Measurements from ENCODE around the gene TCP11L1.

Gene TCP11L1

DNA sequence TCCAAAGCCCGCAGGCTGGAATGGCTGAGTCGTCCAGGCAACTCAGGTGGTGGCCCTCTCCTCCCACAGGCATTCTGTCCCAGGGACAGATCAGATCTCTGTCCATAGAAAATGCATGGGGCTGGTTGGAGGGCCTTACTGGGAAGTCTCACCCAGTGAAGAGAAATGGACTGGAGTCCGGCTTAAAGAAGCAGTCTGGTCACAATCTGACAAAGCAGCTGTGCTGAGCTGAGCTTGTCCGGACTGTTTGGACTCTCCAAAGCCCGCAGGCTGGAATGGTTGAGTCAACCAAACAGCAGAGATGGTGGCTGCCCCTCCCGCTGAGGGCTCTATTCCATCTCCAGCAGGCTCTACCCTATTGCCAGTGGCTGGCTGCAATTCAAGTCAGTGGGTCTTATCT, 38.1 kb upstream of the TCP11L1 start:
- Histone ChIP-seq H3K36me3 (no peaks in the 10 kb centered on the region), H3K4me1 (ENCODE audit: control insufficient read depth in 1 of 2, insufficient read depth in 1 of 2, low read depth in 1 of 2, low read length in 1 of 2) (no peaks in the 10 kb centered on the region), H3K27me3 (no peaks in the 10 kb centered on the region), H3K27ac (no peak overlapping the region), H3K4me3 (ENCODE audit: low read depth in 1 of 2, low read length in 1 of 2) (no peak overlapping the region), H3K9me3 (no peaks in the 10 kb centered on the region)
- TF ChIP-seq, protein P1, sequence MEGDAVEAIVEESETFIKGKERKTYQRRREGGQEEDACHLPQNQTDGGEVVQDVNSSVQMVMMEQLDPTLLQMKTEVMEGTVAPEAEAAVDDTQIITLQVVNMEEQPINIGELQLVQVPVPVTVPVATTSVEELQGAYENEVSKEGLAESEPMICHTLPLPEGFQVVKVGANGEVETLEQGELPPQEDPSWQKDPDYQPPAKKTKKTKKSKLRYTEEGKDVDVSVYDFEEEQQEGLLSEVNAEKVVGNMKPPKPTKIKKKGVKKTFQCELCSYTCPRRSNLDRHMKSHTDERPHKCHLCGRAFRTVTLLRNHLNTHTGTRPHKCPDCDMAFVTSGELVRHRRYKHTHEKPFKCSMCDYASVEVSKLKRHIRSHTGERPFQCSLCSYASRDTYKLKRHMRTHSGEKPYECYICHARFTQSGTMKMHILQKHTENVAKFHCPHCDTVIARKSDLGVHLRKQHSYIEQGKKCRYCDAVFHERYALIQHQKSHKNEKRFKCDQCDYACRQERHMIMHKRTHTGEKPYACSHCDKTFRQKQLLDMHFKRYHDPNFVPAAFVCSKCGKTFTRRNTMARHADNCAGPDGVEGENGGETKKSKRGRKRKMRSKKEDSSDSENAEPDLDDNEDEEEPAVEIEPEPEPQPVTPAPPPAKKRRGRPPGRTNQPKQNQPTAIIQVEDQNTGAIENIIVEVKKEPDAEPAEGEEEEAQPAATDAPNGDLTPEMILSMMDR (IDR thresholded peaks at IDR 0.05) = no peak

DNA sequence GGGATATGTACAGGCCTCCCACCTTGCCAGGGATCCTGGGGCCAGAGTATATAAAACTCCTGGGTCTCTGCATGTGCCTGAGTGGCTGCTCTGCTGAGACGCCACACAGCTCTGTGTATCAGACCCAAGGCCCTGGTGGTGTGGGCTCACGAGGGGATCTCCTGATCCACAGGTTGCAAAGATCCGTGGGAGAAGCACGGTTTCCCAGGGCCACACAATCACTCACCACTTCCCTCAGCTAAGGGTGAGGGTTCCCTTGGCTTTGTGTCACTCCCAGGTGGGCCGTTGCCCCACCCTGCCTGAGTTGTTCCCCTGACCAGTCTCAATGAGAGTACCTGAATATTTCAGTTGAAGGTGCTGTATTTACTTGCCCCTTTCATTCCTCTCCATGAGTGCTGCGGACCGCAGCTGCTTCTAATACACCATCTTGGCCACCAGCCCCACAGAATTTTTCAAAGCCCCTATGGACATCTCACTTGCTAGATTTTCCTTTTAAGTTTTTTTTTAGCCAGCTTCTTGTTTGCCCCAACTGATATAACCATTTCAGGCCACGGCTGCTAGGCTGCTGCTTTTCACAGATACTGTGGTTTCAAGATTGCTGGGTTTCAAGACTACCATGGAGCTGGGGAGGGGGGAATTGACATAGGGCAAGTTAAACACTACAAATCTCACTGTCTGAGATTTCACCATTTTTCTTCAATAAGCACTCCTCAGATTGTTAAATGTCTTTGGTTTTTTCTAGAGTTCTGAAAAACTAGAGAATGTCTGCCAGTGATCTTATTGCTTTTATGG, 37.4 kb upstream of the TCP11L1 start:
- no peaks in the 10 kb centered on the region for H3K27me3 ChIP-seq
- no peak overlapping the region for H3K27ac ChIP-seq
- no peaks in the 10 kb centered on the region for H3K4me1 ChIP-seq (ENCODE audit: control insufficient read depth in 1 of 2, insufficient read depth in 1 of 2, low read depth in 1 of 2, low read length in 1 of 2)
- TF ChIP-seq, protein P1 (IDR thresholded peaks at IDR 0.05) = no peak
- H3K9me3 ChIP-seq = no peaks in the 10 kb centered on the region
- no peak overlapping the region for H3K4me3 ChIP-seq (ENCODE audit: low read depth in 1 of 2, low read length in 1 of 2)
- no peaks in the 10 kb centered on the region for H3K36me3 ChIP-seq

GRCh38 chr11:33005175-33005574, 34.2 kb upstream of the TCP11L1 start:
- H3K4me3 ChIP-seq (ENCODE audit: low read depth in 1 of 2, low read length in 1 of 2) = no peak overlapping the region
- no peaks in the 10 kb centered on the region for H3K27me3 ChIP-seq
- no peaks in the 10 kb centered on the region for H3K36me3 ChIP-seq
- H3K9me3 ChIP-seq = no peaks in the 10 kb centered on the region
- H3K4me1 ChIP-seq (ENCODE audit: control insufficient read depth in 1 of 2, insufficient read depth in 1 of 2, low read depth in 1 of 2, low read length in 1 of 2) = no peaks in the 10 kb centered on the region
- TF ChIP-seq, protein P1 (IDR thresholded peaks at IDR 0.05) = no peak
- H3K27ac ChIP-seq = no peak overlapping the region

- Histone ChIP-seq H3K4me1 (ENCODE audit: control insufficient read depth in 1 of 2, insufficient read depth in 1 of 2, low read depth in 1 of 2, low read length in 1 of 2) (no peaks in the 10 kb centered on the region), H3K36me3 (no peaks in the 10 kb centered on the region), H3K9me3 (no peaks in the 10 kb centered on the region), H3K27ac (no peak overlapping the region), H3K27me3 (no peaks in the 10 kb centered on the region), H3K4me3 (ENCODE audit: low read depth in 1 of 2, low read length in 1 of 2) (no peak overlapping the region)
- TF ChIP-seq, protein P1 (IDR thresholded peaks at IDR 0.05) = no peak
These were observed 33.4 kb upstream of the TCP11L1 start for GRCh38 chr11:33006010-33006409.

- Histone ChIP-seq H3K9me3 (no peaks in the 10 kb centered on the region), H3K4me3 (ENCODE audit: low read depth in 1 of 2, low read length in 1 of 2) (no peak overlapping the region), H3K27me3 (peaks cover 40% of the 10 kb centered on the region), H3K4me1 (ENCODE audit: control insufficient read depth in 1 of 2, insufficient read depth in 1 of 2, low read depth in 1 of 2, low read length in 1 of 2) (peaks cover 8 to 15% of the 10 kb centered on the region in 2 experiments), H3K27ac (no peak overlapping the region), H3K36me3 (no peaks in the 10 kb centered on the region)
- TF ChIP-seq, protein P1 (IDR thresholded peaks at IDR 0.05) = no peak
These were observed 25.6 kb upstream of the TCP11L1 start for GRCh38 chr11:33013755-33014154.

All from neutrophil (primary cell).